Kidney (tissue), 14 donors: ENCODE measurements around the gene SFXN5. TPM values are rescaled to one million over a fixed set of nuclear protein-coding genes. Genes with fewer than 3 reads are reported as not detected.

ENCODE experiments used
- DNase-seq, 5 donors: peaks; one replicate each; pipeline ENCODE4 v3.0.0-alpha.2; 2013 to 2020
- FAIRE-seq: peaks from 2 replicates; lab custom pipeline; 2012; peaks lifted over from hg19 to GRCh38; lab: Jason Lieb, UNC
- H3K27ac ChIP-seq, 2 donors: one replicate each; pipeline ENCODE4 v1.7.0; 2013; ENCODE audit warnings: low read depth in 2 of 2, low read length in 2 of 2, inconsistent platforms in 1 of 2
- H3K27me3 ChIP-seq: one replicate; pipeline ENCODE4 v1.7.1; 2013; ENCODE audit warnings: low read length, inconsistent platforms; ENCODE audit not compliant: control insufficient read depth, insufficient read depth
- H3K36me3 ChIP-seq, 3 donors: one replicate each; pipeline versions ENCODE4 v1.7.0 to v1.7.1; 2013; ENCODE audit warnings: low read length in 3 of 3, control low read depth in 1 of 3, inconsistent platforms in 1 of 3; ENCODE audit not compliant: insufficient read depth in 3 of 3, control insufficient read depth in 2 of 3
- H3K4me1 ChIP-seq, 3 donors: one replicate each; pipeline versions ENCODE4 v1.7.0 to v1.7.1; 2013; ENCODE audit warnings: low read length in 3 of 3, inconsistent platforms in 1 of 3, low read depth in 1 of 3; ENCODE audit not compliant: control insufficient read depth in 2 of 3, insufficient read depth in 2 of 3
- H3K4me3 ChIP-seq, 3 donors: one replicate each; pipeline versions ENCODE4 v1.7.0 to v1.8.1; 2013; ENCODE audit warnings: low read length in 3 of 3, control low read depth in 1 of 3, inconsistent platforms in 1 of 3
- H3K9ac ChIP-seq, 3 donors: one replicate each; pipeline versions ENCODE4 v1.7.0 to v1.7.1; 2013; ENCODE audit warnings: low read length in 3 of 3, control low read depth in 1 of 3, inconsistent platforms in 1 of 3
- H3K9me3 ChIP-seq, 3 donors: one replicate each; pipeline versions ENCODE4 v1.7.0 to v1.7.1; 2013; ENCODE audit warnings: low read length in 3 of 3, control low read depth in 1 of 3, inconsistent platforms in 1 of 3; ENCODE audit not compliant: control insufficient read depth in 2 of 3, insufficient read depth in 1 of 3
- intact Hi-C: fragments of 100-400 bp; cut with DNase I; formaldehyde crosslinking; loops from one replicate; pipeline ENCODE4 v1.11.1; 2022
- polyA plus RNA-seq: library from polyadenylated mRNA; stranded (reverse); fragments of 350-450 nt; fragmentation: Illumina TruSeq; extraction: RNeasy Lipid Tissue Mini Kit (QIAGEN cat#74804); gene quantifications from one replicate; pipeline ENCODE4 v1.2.3, GENCODE V29; 2014; ENCODE audit warnings: low read depth, low replicate concordance; ENCODE audit not compliant: insufficient read depth
- total RNA-seq: library from RNA; stranded (reverse); fragmentation: NEBNext Ultra II Directional; extraction: Animal tissue kit (Norgen Biotek cat#: 25700); gene quantifications from one replicate; pipeline ENCODE4 v1.2.1, GENCODE V29; 2021
- TF ChIP-seq, protein P1 (sequence below): IDR thresholded peaks from 3 replicates; pipeline ENCODE4 v1.5.1; 2012; ENCODE audit warnings: mild to moderate bottlenecking, moderate library complexity, borderline replicate concordance; ENCODE audit not compliant: insufficient read depth; ENCODE audit errors: extremely low read depth
- donor health status: control.
- donor health status: control.
- donor health status: control.
- donor health status: control.
- donor health status: control.
- donor health status: DM: yes; HTN: yes; CAD: no.
- donor health status: Normal renal cell carcinoma (clear cell type).

SFXN5 gene
- total and polyA plus RNA-seq, 2 donors from 2014 or later = 21.4 to 35.9 TPM

GRCh38 chr2:73101626-73102256, 30.2 kb upstream of the SFXN5 start:
- intact Hi-C loops = no loop called here
- Histone ChIP-seq H3K4me3 (no peak overlapping the region), H3K27ac (no peak overlapping the region), H3K9ac (no peak overlapping the region), H3K9me3 (no peaks in the 10 kb centered on the region), H3K36me3 (peaks cover 0 to 14% (median 4%) of the 10 kb centered on the region in 3 donors), H3K4me1 (peaks cover 0 to 38% (median 38%) of the 10 kb centered on the region in 3 donors), H3K27me3 (no peaks in the 10 kb centered on the region)
- TF ChIP-seq, protein P1, sequence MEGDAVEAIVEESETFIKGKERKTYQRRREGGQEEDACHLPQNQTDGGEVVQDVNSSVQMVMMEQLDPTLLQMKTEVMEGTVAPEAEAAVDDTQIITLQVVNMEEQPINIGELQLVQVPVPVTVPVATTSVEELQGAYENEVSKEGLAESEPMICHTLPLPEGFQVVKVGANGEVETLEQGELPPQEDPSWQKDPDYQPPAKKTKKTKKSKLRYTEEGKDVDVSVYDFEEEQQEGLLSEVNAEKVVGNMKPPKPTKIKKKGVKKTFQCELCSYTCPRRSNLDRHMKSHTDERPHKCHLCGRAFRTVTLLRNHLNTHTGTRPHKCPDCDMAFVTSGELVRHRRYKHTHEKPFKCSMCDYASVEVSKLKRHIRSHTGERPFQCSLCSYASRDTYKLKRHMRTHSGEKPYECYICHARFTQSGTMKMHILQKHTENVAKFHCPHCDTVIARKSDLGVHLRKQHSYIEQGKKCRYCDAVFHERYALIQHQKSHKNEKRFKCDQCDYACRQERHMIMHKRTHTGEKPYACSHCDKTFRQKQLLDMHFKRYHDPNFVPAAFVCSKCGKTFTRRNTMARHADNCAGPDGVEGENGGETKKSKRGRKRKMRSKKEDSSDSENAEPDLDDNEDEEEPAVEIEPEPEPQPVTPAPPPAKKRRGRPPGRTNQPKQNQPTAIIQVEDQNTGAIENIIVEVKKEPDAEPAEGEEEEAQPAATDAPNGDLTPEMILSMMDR = no peak
- peak in 1 of 5 donors; percentile 13 for DNase-seq
- no peak for FAIRE-seq

- Histone ChIP-seq H3K4me1 (peaks cover 0 to 41% (median 34%) of the 10 kb centered on the region in 3 donors), H3K9me3 (no peaks in the 10 kb centered on the region), H3K27me3 (no peaks in the 10 kb centered on the region), H3K36me3 (peaks cover 0 to 12% (median 4%) of the 10 kb centered on the region in 3 donors), H3K4me3 (no peak overlapping the region), H3K27ac (no peak overlapping the region), H3K9ac (no peak overlapping the region)
- intact Hi-C loops = no loop called here
- TF ChIP-seq, protein P1 = no peak
- DNase-seq = no peak
- FAIRE-seq = no peak
These were observed 29.4 kb upstream of the SFXN5 start for GRCh38 chr2:73100956-73101355.

- Histone ChIP-seq H3K27me3 (no peaks in the 10 kb centered on the region), H3K9me3 (no peaks in the 10 kb centered on the region), H3K9ac (peak overlapping the region in 1 of 3 donors; percentile 35), H3K27ac (no peak overlapping the region), H3K4me1 (peaks cover 0 to 48% (median 43%) of the 10 kb centered on the region in 3 donors), H3K36me3 (peaks cover 0 to 8% (median 0%) of the 10 kb centered on the region in 3 donors), H3K4me3 (no peak overlapping the region)
- no peak for FAIRE-seq
- intact Hi-C loops = no loop called here
- TF ChIP-seq, protein P1 = no peak
- DNase-seq = peak in 1 of 5 donors; percentile 26
These were observed 28.0 kb upstream of the SFXN5 start for GRCh38 chr2:73099486-73099885.
